GM12878 (cell line): Measurements from ENCODE around the gene ASXL2. TPM values are rescaled to one million over a fixed set of nuclear protein-coding genes. Genes with fewer than 3 reads are reported as not detected.

Source experiments
- ATAC-seq: fragments of 200-7000 bp; cut with Tn5 transposase; 3 replicates; pipeline ENCODE4 v1.9.1; 2020; ENCODE audit warnings: mild to moderate bottlenecking, moderate library complexity
- Bru-seq: library from RNA; stranded (reverse); fragments of 400-500 nt; gene quantifications from one replicate; lab custom pipeline; 2021; lab: Mats Ljungman, UMichigan
- BruChase-seq, 2 experiments: library from RNA; stranded (reverse); fragments of 400-500 nt; gene quantifications; one replicate each; lab custom pipeline; 2021; lab: Mats Ljungman, UMichigan
- BruUV-seq: library from RNA; stranded (reverse); fragments of 400-500 nt; replicated peaks from 2 replicates; lab custom pipeline; 2021; lab: Mats Ljungman, UMichigan
- CTCF ChIA-PET: fragments of 300-600 bp; sonication (Branson Sonifier 250); formaldehyde crosslinking; extraction: SDS; loops from one replicate; lab custom pipeline; 2021; ENCODE audit warnings: inconsistent platforms; lab: Yijun Ruan, JAX
- POLR2A ChIA-PET: fragments of 350-600 bp; formaldehyde crosslinking; extraction: SDS; loops from one replicate; lab custom pipeline; 2021; ENCODE audit warnings: inconsistent platforms; lab: Charles Lee
- RAD21 ChIA-PET: fragments of 300-600 bp; sonication (Branson Sonifier 250); formaldehyde crosslinking; loops from one replicate; lab custom pipeline; 2023; ENCODE audit warnings: antibody characterized with exemption; ENCODE audit not compliant: unreplicated experiment; lab: Charles Lee
- SMC1A ChIA-PET: fragments of 300-600 bp; sonication (Branson Sonifier 250); formaldehyde crosslinking; loops from one replicate; lab custom pipeline; 2023; ENCODE audit not compliant: unreplicated experiment, uncharacterized antibody; lab: Charles Lee
- DNase-seq: peaks from one replicate; pipeline ENCODE4 v3.0.0-alpha.2; 2011; ENCODE audit warnings: low read depth, low spot score
- FAIRE-seq: peaks from 3 replicates; lab custom pipeline; 2011; peaks lifted over from hg19 to GRCh38; lab: Jason Lieb, UNC
- H2AFZ ChIP-seq: 2 replicates; pipeline ENCODE4 v1.6.0; 2011; ENCODE audit warnings: low read depth, low read length, control low read depth; ENCODE audit not compliant: control insufficient read depth
- H3K27ac ChIP-seq: 2 replicates; pipeline ENCODE4 v1.5.1; 2011; ENCODE audit warnings: control low read depth; ENCODE audit not compliant: control insufficient read depth, insufficient read depth
- H3K27me3 ChIP-seq, 2 experiments: replicated peaks in 1 of 2; 2 replicates each; pipeline versions ENCODE4 v1.6.0 to v1.6.1; 2011; ENCODE audit warnings: low read length in 1 of 2; ENCODE audit not compliant: control insufficient read depth in 2 of 2, insufficient read depth in 2 of 2
- H3K36me3 ChIP-seq, 2 experiments: 2 replicates each; pipeline ENCODE4 v1.5.1; 2011; ENCODE audit warnings: low read length in 1 of 2; ENCODE audit not compliant: control insufficient read depth in 2 of 2, insufficient read depth in 2 of 2
- H3K4me1 ChIP-seq: 2 replicates; pipeline ENCODE4 v1.6.1; 2011; ENCODE audit warnings: mild to moderate bottlenecking, low read length, moderate library complexity, mixed read lengths; ENCODE audit not compliant: control insufficient read depth, insufficient read depth
- H3K4me2 ChIP-seq: 2 replicates; pipeline ENCODE4 v1.6.0; 2011; ENCODE audit warnings: control low read depth; ENCODE audit not compliant: control insufficient read depth, insufficient read depth
- H3K4me3 ChIP-seq: fragments of 200-600 bp; sonication (generic); 2 replicates; pipeline ENCODE4 v1.5.1; 2016
- H3K79me2 ChIP-seq: 2 replicates; pipeline ENCODE4 v1.6.0; 2011; ENCODE audit warnings: low read length; ENCODE audit not compliant: control insufficient read depth, insufficient read depth
- H3K9ac ChIP-seq: 2 replicates; pipeline ENCODE4 v1.8.0; 2011; ENCODE audit warnings: low read length, control low read depth, mixed read lengths; ENCODE audit not compliant: control insufficient read depth, insufficient read depth
- H3K9me3 ChIP-seq: replicated peaks from 3 replicates; pipeline ENCODE4 v1.5.1; 2011; ENCODE audit warnings: mild to moderate bottlenecking, low read length; ENCODE audit not compliant: control insufficient read depth, insufficient read depth
- H4K20me1 ChIP-seq: 2 replicates; pipeline ENCODE4 v1.6.0; 2011; ENCODE audit not compliant: control insufficient read depth, insufficient read depth
- CHD2 ChIP-seq: IDR thresholded peaks from 2 replicates; pipeline ENCODE4 v1.6.1; 2011; ENCODE audit warnings: low read depth, low read length, improper control_type of control experiment, borderline replicate concordance
- DPF2 ChIP-seq: fragments of 450-650 bp; IDR thresholded peaks from 2 replicates; pipeline ENCODE4 v1.6.1; 2017; ENCODE audit warnings: mild to moderate bottlenecking
- ETV6 ChIP-seq, 2 experiments: fragments of 450-650 bp in 1 of 2; IDR thresholded peaks in 1 of 2; conservative IDR thresholded peaks in 1 of 2; 2 replicates each; pipeline ENCODE4 v1.6.1; 2014; ENCODE audit warnings: antibody characterized with exemption in 1 of 2, borderline replicate concordance in 1 of 2, low read depth in 1 of 2, mild to moderate bottlenecking in 1 of 2, moderate library complexity in 1 of 2
- NKRF ChIP-seq: fragments of 450-650 bp; conservative IDR thresholded peaks from 2 replicates; pipeline ENCODE4 v1.6.1; 2017; ENCODE audit warnings: mild to moderate bottlenecking, moderate library complexity
- POLR2AphosphoS5 ChIP-seq: IDR thresholded peaks from 2 replicates; pipeline ENCODE4 v1.6.1; 2011; ENCODE audit warnings: mild to moderate bottlenecking, low read length, inconsistent platforms
- POU2F2 ChIP-seq: IDR thresholded peaks from 3 replicates; pipeline ENCODE4 v1.6.1; 2011; ENCODE audit warnings: low read depth, mild to moderate bottlenecking, low read length, borderline replicate concordance
- SPI1 ChIP-seq: IDR thresholded peaks from 2 replicates; pipeline ENCODE4 v1.6.1; 2011; ENCODE audit warnings: low read depth, mild to moderate bottlenecking, low read length, moderate library complexity, borderline replicate concordance; ENCODE audit not compliant: insufficient read depth
- SREBF1 ChIP-seq: IDR thresholded peaks from 2 replicates; pipeline ENCODE4 v1.6.1; 2012; ENCODE audit warnings: mild to moderate bottlenecking, low read length
- WRNIP1 ChIP-seq: IDR thresholded peaks from 2 replicates; pipeline ENCODE4 v1.6.1; 2011; ENCODE audit warnings: low read depth, low read length, improper control_type of control experiment, borderline replicate concordance
- YY1 ChIP-seq: IDR thresholded peaks from 2 replicates; pipeline ENCODE4 v1.6.1; 2011; ENCODE audit warnings: low read depth, mild to moderate bottlenecking, low read length
- ZNF687 ChIP-seq: fragments of 450-650 bp; IDR thresholded peaks from 2 replicates; pipeline ENCODE4 v1.6.1; 2017; ENCODE audit warnings: mild to moderate bottlenecking, moderate library complexity
- WGBS: methylation state at CpG from one replicate; pipeline ENCODE4 v1.1.6; 2016; ENCODE audit warnings: low lambda C conversion rate; ENCODE audit not compliant: insufficient replicate concordance, insufficient coverage; ENCODE audit errors: missing lambda C conversion rate; 5-methylcytosine and 5-hydroxymethylcytosine counted together
- in situ Hi-C: fragments of 300-500 bp; cut with MboI; formaldehyde crosslinking; loops from 9 replicates; pipeline ENCODE4 v1.14.3; 2018; ENCODE audit warnings: mixed read lengths
- intact Hi-C: fragments of 100-400 bp; cut with micrococcal nuclease; formaldehyde crosslinking; loops from one replicate; pipeline ENCODE4 v1.14.2; 2022; ENCODE audit not compliant: unreplicated experiment
- long read RNA-seq, 2 experiments: library from polyadenylated mRNA; unstranded; transcript quantifications; one replicate each; pipeline ENCODE4 v2.0.0, GENCODE V29; 2019 to 2020
- polyA minus RNA-seq, 3 experiments: library from RNA; depleted of rRNA, polyadenylated mRNA; stranded (reverse); fragments of >200 nt; gene quantifications; 2 replicates each; pipeline ENCODE4 v1.2.3, GENCODE V29; 2011
- polyA plus RNA-seq, 11 experiments: library from polyadenylated mRNA; depleted of rRNA in 4 of 11; unstranded in 6 of 11; stranded (reverse) in 5 of 11; fragments of >200 nt; fragmentation: Nextera tagmentation in 4 of 11; fragmentation: Illumina TruSeq in 1 of 11; extraction: Ambion mirVana in 4 of 11; extraction: Trizol in 1 of 11; gene quantifications; 1 replicate in 1 of 11; 2 replicates in 10 of 11; pipeline versions ENCODE4 v1.2.1 to v1.2.3, GENCODE V29; 2011 to 2016; ENCODE audit warnings: inconsistent platforms in 2 of 11, missing spikeins in 2 of 11, low read depth in 1 of 11
- total RNA-seq, 4 experiments: library from RNA; depleted of rRNA in 3 of 4; stranded (reverse); fragments of >200 nt in 3 of 4; fragmentation: Illumina TruSeq in 1 of 4; extraction: Trizol in 1 of 4; gene quantifications; 2 replicates each; pipeline versions ENCODE4 v1.2.1 to v1.2.3, GENCODE V29; 2013 to 2021

ASXL2 gene
- 15.2 and 16.1 TPM in 2 replicates for total RNA-seq (2013; cell fraction: nucleolus; rRNA removed)
- total RNA-seq (2014; rRNA removed), result 6.2 and 6.5 TPM in 2 replicates
- 4.4 and 4.8 TPM in 2 replicates for total RNA-seq (2014; rRNA removed; fragmentation: Illumina TruSeq; extraction: Trizol)
- total RNA-seq (2021), result 17.7 TPM in 2 replicates
- 2.5 TPM for polyA plus RNA-seq (2011; ENCODE audit: low read depth)
- polyA plus RNA-seq (2011; rRNA removed), result 10.6 and 11.3 TPM in 2 replicates
- polyA plus RNA-seq (2011; cell fraction: cytosol; rRNA removed), result 6.4 and 7.2 TPM in 2 replicates
- 7.5 and 8.1 TPM in 2 replicates for polyA plus RNA-seq (2011; cell fraction: nucleus; rRNA removed)
- polyA plus RNA-seq (2012), result 3.8 and 5.3 TPM in 2 replicates
- polyA plus RNA-seq (2014; fragmentation: Illumina TruSeq; extraction: Trizol), result 9.9 TPM in 2 replicates
- 1 to 10 TPM; 1.3 to 1.5 TPM for polyA plus RNA-seq (2014; fragmentation: Nextera tagmentation; extraction: Ambion mirVana)
- polyA plus RNA-seq (2014; rRNA removed), result 5.3 and 6.7 TPM in 2 replicates
- polyA plus RNA-seq (2016; fragmentation: Nextera tagmentation; extraction: Ambion mirVana), result 1 to 10 TPM; 3.8 to 4.1 TPM
- 12.4 and 14.9 TPM in 2 replicates for polyA minus RNA-seq (2011; rRNA and poly(A)+ RNA removed)
- 6.5 TPM in 2 replicates for polyA minus RNA-seq (2011; cell fraction: cytosol; rRNA and poly(A)+ RNA removed)
- 6.3 and 8.6 TPM in 2 replicates for polyA minus RNA-seq (2011; cell fraction: nucleus; rRNA and poly(A)+ RNA removed)
- percentile 70 among the genes with signal in this experiment for Bru-seq, nascent RNA
- BruChase-seq, experiment 1, labeled RNA remaining after a 6-hour chase, result percentile 66 among the genes with signal in this experiment
- BruChase-seq, experiment 2, labeled RNA remaining after a 2-hour chase, result percentile 72 among the genes with signal in this experiment
- long read RNA-seq, experiment 1, partial matches to known transcripts, result 0 of 2 reads
- long read RNA-seq, experiment 1, other reads (novel, unspliced or antisense), result 2 of 2 reads
- long read RNA-seq, experiment 2, partial matches to known transcripts, result 0 of 5 reads
- long read RNA-seq, experiment 2, other reads (novel, unspliced or antisense), result 5 of 5 reads

- intact Hi-C loops, result no loop called here
- BruUV-seq, result TSS peak; percentile 95
- H3K79me2 ChIP-seq, result peaks cover 29% of the 10 kb centered on the region
- peak; percentile 91 for FAIRE-seq
- peak within 1 kb of the TSS; percentile 88 for H3K4me3 ChIP-seq
- no peaks in the 10 kb centered on the region for H4K20me1 ChIP-seq
- CTCF ChIA-PET, result interaction anchor here (0.7 to 2.4 kb wide), 12 partner anchors 9 to 903 kb away, joined by 3 to 35 read pairs (median 3); partner anchors contain the start of gene RAB10
- RAD21 ChIA-PET, result interaction anchor here (0.6 to 1.6 kb wide), 8 partner anchors 24 to 467 kb away, joined by 3 to 12 read pairs (median 4); partner anchors contain the start of genes RAB10 and SELENOI
- peak within 1 kb of the TSS; percentile 95 for H2AFZ ChIP-seq
- in situ Hi-C loops, result no loop called here
- no peaks in the 10 kb centered on the region; a peak in 1 of 4 replicates for H3K36me3 ChIP-seq
- peak within 1 kb of the TSS; percentile 91 for H3K4me2 ChIP-seq
- POLR2A ChIA-PET, result interaction anchor here (0.7 to 1.9 kb wide), 11 partner anchors 14 to 905 kb away, joined by 3 to 9 read pairs (median 4); partner anchors contain the start of gene SELENOI
- DNase-seq, result peak; percentile 92
- H3K9ac ChIP-seq, result peak within 1 kb of the TSS; percentile 95
- H3K27ac ChIP-seq, result peak within 1 kb of the TSS; percentile 90
- SMC1A ChIA-PET, result interaction anchor here (0.5 to 1.4 kb wide), 7 partner anchors 9 to 290 kb away, joined by 3 to 17 read pairs (median 3); no protein-coding TSS in a partner anchor
- WGBS, result 4% methylated on average over 48 of the region's 56 CpGs
- H3K4me1 ChIP-seq, result peaks cover 5% of the 10 kb centered on the region
- no peaks in the 10 kb centered on the region; the same call in 2 of the 3 replicates for H3K9me3 ChIP-seq
- peak; percentile 94 for ATAC-seq
- no peaks in the 10 kb centered on the region for H3K27me3 ChIP-seq
- TF ChIP-seq ETV6 (conservative IDR thresholded peaks at IDR 0.05 in 1 of 2, IDR thresholded peaks at IDR 0.05 in 1 of 2; ENCODE audit: borderline replicate concordance in 1 of 2, low read depth in 1 of 2) (peak in 1 of 2 experiments; percentile 41; a peak in 1 of 4 replicates), ZNF687 (peak; percentile 81), WRNIP1 (no peak), SPI1 (peak; percentile 53; the same call in 1 of the 2 replicates), DPF2 (0 out of 2 replicates have a peak, but pooled peaks have one; percentile 40), POLR2AphosphoS5 (peak; percentile 94), YY1 (peak; percentile 93), NKRF (no peak), SREBF1 (no peak), POU2F2 (peak; percentile 61; the same call in 1 of the 3 replicates), CHD2 (0 out of 2 replicates have a peak, but pooled peaks have one; percentile 8)
These were observed at the start of gene ASXL2 for GRCh38 chr2:25878361-25879132. Gene ASXL2 (minus strand): TSS chr2:25878487. CDS start chr2:25878222, 265 bp downstream.
